HG02885 (cell line): ENCODE data around the gene SLC26A3.
"Not testable (repeated sequence)": the region's sequence is repeated elsewhere in the genome, so short reads cannot be mapped to it uniquely, and the experiment has no call there.

Source experiments
- ATAC-seq: cut with Tn5 transposase; IDR thresholded peaks from one replicate; pipeline ENCODE4 v1.9.1; 2021; ENCODE audit warnings: mild to moderate bottlenecking; ENCODE audit not compliant: unreplicated experiment, poor library complexity

Gene SLC26A3

DNA sequence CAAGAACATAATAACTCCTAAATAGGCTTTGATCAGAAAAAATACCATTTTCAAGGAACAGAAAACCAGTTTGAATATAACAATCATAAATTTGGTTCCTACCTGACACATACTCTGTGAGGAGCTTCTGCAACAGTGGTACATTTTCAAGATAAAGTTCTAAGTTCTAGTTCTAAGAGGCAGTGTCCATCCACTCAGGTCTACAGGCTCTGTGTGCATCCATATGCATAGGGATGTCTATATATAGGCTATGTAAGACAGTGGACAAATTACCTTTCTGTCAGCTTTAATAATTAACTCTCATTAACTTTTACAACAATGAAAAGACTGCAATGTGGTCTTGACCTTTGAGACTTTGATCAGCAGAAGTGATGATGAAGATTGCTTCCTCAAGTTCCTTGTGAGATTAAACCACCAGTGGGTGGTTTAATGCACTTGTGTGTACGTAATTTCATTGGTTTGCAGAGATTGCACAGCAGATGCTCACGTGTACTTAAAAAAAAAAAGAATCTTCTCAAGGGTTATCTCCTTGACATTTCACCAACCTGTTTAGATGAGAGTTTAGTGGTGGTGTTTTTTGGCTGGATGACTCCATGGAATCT is at the start of gene SLC26A3:
SLC26A3 (minus strand) TSS at position 215 of the 602 bp plus-strand sequence. CDS start 8,714 bp downstream, outside the sequence.
- no peak for ATAC-seq

DNA sequence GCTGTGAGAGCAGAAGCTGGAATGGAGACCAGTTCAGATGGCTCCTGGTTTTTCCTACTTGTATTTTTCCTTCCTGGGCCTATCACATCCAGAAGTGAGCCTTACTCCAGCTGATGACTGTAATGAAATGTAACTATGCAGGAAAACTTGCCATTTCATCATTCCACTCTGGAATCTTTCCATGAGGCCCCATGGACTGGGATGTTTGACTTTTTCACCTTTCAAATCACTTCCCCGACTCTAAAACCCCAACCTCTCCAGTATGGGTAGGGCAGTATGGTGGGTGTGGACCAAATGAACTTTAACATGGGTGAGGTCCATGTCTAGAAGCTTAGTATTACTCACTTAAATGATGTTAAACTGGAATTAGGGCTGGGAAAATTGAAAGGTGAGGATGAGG is 47.6 kb upstream of the SLC26A3 start:
- ATAC-seq, result no peak

DNA sequence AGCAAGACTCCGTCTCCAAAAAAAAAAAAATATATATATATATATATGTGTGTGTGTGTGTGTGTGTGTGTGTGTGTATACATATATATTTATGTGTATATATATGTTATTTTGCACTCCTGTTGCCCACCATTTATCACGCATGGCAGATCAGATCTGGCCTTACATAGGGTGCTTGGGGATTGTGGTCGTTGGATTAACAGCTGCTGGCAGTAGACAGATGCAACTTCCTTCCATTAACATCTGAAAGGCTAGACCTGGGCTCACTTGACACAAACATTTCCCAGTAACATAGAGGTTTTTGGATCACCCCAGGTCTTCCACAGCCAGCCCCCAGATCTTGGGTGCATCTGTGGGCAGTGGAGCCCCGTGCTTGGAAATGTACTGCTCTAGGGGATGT is 47.2 kb upstream of the SLC26A3 start:
- ATAC-seq, result no peak

DNA sequence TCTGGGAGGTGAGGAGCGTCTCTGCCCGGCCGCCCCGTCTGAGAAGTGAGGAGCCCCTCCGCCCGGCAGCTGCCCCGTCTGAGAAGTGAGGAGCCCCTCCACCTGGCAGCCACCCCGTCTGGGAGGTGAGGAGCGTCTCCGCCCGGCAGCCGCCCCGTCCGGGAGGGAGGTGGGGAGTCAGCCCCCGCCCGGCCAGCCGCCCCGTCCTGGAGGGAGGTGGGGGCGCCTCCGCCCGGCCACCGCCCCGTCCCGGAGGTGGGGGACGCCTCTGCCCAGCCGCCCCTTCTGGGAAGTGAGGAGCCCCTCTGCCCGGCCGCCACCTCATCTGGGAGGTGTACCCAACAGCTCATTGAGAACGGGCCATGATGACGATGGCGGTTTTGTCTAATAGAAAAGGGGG is 45.2 kb upstream of the SLC26A3 start:
- ATAC-seq, result not testable (repeated sequence)

DNA sequence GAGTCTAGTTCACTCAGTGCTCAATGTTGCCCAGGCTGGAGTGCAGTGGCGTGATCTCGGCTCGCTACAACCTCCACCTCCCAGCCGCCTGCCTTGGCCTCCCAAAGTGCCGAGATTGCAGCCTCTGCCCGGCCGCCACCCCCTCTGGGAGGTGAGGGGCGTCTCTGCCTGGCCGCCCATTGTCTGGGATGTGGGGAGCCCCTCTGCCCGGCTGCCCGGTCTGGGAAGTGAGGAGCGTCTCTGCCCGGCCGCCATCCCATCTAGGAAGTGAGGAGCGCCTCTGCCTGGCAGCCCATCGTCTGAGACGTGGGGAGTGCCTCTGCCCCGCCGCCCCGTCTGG is 44.8 kb upstream of the SLC26A3 start:
- ATAC-seq, result not testable (repeated sequence)

DNA sequence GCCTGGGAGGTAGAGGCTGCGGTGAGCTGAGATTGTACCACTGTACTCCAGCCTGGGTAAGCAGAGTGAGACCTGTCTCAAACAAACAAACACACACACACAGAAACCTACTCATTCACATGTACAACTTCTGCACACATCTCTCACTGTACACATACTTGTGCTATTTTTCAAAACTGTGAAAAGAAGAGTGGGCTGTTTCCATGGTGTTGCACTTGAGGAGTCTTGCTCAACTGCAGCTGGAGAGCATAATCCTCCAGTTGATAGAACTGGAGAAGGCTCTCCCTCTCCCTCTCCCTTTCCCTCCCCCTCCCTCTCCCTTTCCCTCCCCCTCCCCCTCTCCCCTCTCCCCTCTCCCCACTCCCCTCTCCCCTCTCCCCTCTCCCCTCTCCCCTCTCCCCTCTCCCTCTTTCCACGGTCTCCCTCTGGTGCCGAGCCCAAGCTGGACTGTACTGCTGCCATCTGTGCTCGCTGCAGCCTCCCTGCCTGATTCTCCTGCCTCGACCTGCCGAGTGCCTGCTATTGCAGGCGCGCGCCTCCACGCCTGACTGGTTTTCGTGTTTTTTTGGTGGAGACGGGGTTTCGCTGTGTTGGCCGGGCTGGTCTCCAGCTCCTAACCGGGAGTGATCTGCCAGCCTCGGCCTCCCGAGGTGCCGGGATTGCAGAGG is 44.3 kb upstream of the SLC26A3 start:
- ATAC-seq, result no peak

DNA sequence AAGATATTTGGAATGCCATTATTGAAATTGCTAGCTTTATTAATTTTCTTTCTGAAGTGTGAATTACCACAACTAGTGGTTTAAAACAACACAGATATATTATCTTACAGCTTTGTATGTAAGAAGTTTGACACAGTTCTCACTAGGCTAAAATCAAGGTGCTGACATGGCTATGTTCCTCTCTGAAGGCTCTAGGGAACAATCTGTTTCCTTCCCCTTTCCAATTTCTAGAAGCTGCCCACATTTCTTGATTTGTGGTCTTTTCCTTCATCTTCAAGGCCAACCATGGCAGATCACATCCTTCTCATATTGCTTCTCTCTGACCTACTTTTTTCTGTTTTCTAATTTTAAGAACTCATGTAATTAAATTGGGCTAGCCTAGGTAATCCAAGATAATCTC is 43.3 kb upstream of the SLC26A3 start:
- no peak for ATAC-seq

DNA sequence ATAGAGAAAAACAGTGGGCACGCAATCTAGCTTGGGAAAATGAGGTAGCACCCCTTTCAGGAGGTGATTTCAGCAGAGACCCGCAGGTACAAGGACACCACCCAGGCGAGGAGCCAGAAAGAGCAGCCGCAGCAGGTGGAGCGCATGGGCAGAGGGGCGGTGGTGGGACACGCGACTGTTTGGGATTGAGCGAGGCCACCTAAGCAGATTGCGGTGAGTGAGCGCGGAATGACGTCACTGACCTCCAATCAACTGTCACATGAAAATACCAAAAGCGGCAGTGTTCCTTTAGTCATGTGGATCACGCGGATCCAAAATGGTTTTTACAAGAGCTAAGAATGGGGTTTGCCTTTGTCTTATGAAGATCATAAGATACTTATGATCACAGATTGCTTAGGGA is 40.2 kb upstream of the SLC26A3 start:
- no peak for ATAC-seq

DNA sequence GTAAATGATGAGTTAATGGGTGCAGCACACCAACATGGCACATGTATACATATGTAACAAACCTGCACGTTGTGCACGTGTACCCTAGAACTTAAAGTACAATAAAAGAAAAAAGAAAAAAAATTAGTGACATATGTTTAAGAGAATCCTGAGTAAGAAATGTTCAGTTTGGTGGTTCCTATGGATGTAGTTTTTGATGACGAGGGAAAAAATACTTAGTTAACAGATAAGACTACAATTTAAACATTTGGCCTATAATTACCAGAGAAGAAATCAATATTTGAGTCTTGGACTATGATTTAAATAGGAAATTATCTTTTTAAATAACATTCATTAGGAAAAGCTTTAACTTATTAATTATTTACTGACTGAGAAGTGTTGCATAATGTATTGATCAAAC is 39.2 kb upstream of the SLC26A3 start:
- no peak for ATAC-seq

DNA sequence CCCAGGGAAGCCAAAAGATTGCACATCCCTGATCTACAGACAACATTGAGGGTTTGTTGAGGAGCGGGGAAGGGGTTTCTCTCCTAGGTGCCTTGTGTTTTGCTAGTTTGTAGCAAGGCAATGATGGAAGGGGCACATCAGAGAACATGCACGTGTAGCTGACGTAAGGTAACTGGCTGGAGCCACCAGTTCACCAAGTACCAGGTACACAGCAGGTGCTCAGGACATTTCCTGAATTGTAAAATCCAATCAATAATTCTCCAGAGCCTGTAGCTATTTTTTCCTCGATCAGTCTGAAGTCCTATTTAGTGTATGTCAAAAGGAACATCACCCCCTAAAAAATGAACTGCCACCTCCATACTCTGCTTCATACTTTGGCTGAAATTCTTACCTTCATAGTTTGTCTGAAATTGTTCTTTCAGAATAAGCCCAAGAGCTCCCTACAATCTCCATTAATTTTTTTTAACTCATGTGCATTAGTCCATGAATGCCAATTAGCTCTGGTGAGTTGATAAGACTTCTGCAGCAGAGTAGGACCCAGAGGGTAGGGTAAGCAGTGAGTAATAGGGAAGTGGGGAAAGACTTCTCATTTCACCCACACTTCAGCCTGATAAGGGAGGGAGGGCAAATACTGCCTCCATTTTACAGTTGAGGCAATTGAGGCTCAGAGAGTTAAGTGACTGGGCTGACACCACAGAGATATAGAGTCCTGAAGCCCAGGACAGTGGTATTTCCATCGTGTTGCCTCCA is 36.0 kb upstream of the SLC26A3 start:
- no peak for ATAC-seq

DNA sequence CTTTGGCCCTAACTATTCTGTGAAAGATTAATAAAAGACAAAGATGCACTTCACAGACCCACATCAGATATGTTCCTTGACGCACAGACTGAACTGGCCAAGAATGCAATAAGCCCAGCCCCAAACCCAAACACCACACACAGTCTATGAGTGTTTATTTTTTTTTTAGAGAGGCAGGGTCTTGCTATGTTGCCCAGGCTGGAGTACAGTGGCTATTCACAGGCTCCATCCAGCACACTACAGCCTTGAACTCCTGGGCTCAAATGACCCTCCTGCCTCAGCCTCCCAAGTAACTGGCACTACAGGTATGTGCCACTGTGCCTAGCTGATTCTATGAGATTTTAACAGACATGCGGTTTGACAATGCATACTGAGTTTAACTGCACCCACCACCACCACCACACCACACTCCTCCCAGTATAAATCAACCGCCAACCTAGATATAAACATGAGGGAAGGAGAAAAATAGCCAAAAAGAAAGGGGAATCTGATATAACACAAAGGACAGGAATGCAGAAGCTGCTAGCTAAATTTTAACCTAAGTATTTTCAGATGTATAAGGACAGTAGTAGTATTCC is 35.1 kb upstream of the SLC26A3 start:
- no peak for ATAC-seq

DNA sequence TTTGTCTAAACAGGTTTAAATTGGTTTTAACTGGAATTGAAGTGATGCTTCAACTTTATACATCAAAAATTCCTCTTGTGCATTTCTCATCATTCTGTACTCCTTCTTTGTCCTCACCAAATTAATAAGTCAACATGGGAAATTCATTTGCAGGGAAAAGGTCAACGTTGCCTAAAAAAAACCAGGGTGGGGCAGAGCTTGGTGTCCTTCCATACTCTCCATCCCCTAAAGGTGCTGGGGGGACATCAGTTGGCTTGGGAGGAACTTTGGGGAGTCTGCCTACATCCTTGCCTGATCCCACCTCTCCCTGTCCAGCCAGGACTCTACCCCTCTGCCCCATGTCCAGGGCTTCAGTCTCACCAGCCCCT is 34.1 kb upstream of the SLC26A3 start:
- no peak for ATAC-seq

DNA sequence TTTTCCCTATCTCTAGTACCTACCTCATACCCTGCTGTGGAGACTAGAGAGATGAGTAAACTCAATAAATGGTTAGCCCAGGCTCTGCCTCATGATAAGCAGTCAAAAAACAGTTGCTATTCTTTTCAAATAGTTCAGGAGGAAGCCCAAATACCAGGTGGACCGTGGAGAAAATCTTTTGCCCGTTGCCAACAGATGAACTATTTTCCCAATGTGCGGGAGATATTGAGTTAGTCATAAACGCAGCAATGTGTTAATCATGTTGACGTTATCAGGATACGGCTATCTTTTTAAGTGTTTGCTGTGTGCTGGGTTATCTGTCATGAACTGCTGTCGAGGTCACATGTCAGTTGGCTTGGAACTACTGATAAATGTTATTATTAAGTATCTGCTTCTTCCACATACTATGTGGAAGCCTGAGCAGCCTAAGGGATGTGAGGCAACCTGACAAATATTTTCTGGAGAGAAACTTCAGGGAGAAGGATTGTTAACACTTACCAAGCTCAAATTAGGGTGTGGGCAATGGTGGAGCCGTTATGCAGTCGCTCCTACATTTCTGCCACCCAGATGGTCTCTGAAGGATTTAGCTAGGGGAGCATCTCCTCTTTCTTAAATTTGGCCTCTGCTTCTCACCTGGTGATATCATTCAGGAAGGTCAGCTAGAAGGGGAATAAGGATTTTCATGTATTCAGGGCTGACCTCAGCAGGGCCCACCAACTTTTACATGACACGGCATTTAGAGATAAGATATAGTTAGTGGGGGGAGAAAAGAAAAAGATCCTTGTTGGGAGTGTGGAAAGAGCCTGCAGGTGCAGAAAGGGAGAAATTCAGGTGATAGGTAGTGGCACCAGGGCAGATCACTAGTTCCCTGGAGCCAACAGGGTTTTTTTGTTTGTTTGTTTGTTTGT is 33.5 kb upstream of the SLC26A3 start:
- no peak for ATAC-seq

DNA sequence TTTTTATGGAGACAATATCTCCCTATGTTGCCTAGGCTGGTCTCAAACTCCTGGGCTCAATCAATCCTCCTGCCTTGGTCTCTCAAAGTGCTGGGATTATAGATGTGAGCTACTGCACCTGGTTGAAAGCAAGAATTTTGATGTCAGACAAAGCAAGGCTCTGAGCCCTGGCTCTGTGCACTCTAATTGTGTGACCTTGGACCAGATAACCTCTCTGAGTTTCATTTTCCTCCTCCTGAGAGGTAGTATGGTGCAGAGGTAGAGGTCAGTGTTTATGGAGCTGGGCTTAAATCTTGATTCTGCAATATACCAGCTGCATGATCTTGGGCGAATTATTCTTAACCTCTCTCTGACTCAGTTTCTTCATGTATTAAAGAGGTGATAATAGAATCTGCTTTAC is 31.4 kb upstream of the SLC26A3 start:
- ATAC-seq, result no peak

DNA sequence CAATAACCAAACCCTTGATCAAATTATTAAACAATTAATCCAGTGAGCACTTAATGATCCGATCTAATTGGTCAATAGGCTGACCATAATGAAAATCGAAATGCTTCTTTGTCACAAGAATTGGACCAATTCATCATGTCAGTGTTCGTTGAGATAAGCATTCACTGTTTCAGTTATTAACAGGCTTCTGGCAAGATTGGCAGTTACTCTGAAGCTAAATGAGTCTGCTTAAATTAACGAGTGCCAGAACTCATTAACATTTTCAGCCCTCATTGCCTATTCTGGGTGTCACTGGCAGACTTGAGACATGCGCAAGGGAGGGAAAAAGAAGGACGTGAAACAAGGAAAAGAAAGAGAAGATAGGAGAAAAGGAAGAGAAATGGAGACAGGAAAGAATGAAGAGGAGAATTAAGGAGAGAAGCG is 30.7 kb upstream of the SLC26A3 start:
- ATAC-seq, result no peak

DNA sequence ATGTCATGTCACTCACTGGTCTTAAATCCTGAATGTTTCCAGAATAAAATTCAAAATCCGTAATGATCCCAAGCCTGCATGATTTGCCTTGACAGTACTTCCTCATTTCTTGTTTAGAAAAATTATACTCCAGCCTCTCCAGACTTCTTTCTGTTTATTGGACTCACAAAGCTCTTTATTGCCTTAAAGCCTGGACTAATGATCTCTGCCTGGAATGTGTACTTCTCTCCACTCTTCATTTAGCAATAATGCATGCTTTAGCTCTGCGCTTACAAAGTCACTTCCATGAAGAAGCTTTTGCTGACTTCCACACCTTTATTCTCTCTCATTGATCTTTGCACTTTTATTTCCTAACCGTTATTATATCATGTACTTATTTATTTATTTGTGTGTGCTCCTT is 27.4 kb upstream of the SLC26A3 start:
- ATAC-seq, result no peak

DNA sequence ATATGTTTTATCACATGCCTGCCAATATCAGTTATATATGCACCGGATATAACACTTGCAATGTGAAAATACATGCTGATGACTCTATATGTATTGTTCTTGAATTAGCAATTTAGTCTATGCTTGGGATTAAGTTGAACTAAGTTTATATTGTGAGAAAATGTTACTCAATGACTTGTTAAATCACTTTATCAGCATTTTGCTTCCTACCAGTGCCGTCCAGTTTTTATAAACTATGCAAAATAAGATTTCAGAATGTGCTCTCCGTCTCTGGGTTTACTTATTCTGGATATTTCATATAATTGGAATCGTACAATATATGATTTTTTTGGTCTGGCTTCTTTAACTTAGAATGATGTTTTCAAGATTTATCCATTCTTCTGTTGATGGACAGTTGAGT is 25.5 kb upstream of the SLC26A3 start:
- ATAC-seq, result no peak

DNA sequence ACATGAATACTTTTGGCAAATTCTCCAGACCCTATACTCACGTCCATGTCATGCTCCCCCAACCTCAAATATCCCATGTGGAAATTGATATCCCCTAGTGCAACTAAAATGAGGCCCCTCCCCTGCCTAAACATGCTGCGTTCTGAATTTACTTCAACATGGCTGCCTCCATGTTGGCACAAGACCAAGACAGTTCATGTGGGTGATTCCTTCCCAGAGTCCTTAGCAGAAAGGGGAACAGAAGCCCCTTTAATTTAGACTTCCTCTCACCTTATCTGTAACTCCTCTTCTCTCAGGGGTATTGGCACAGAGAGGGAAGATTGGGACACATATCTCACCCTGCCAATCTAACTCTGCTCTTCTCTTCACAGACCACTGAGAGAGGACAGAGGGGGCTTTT is 24.5 kb upstream of the SLC26A3 start:
- no peak for ATAC-seq

DNA sequence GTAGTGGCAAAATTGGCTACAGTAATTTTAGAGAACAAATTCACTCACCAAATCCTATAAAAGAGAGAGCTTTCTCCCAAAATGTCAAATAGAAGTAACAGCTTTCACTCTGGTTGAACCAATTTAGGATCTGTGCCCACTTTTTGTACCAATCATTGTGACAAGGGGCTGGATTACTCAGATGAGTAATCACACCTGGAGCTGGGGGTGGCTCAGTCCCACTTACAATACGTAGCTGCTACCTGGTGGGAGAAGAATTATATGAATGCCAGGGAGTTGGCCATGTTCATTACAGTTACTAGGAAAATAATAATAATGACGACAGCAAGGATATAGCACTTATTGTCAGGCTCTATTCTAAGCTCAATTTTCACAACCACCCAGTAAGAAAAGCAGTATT is 23.4 kb upstream of the SLC26A3 start:
- ATAC-seq, result no peak

DNA sequence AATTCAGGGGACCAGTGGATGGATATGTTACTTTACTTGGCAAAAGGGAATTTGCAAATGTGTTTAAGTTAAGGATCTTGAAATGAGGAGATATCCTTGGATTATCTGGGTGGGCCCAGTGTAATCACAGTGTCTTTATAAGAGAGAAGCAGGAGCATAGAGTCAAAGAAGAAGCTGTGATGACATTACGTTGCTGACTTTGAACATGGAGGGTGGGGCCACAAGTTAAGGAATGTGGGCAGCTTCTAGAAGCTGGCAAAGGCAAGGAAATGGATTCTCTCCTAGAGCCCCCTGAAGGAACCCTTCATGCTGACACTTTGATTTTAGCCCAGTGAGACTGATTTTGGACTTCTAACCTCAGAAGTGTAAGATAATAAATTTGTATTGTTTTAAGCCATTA is 21.8 kb upstream of the SLC26A3 start:
- no peak for ATAC-seq
